DMS114 treated with DMSO at 0.1 percent for 48 hours (cell line): Measurements from ENCODE around the gene SIL1.

Experiments
- DNase-seq: peaks from one replicate; lab custom pipeline; 2025; ENCODE audit not compliant: unreplicated experiment; lab: John Stamatoyannopoulos, UW

SIL1 gene

GRCh38 chr5:138948471-138949222, 249.5 kb downstream of the SIL1 start:
- DNase-seq, result no peak

DNA sequence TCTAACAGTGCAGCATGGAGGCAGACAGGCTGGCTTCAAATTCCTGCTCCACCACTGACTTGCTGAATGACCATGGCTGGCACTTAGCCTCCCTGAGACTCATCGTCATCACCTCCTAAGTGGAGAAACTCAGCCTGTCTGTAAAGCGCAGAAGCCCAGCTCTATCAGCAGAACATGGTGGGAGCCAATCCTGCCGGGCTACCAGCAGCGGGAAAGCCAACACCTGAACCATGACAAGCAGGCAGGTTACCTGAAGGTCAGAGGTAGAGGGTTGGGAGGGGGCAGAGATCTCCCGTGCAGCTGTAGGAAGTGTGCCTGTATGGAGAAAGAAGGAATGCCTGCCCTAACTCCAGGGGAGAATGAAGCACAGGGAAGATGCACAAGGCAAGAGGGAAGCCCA, 250.4 kb downstream of the SIL1 start:
- DNase-seq, result no peak

GRCh38 chr5:138946831-138947560, 251.2 kb downstream of the SIL1 start:
- no peak for DNase-seq

DNA sequence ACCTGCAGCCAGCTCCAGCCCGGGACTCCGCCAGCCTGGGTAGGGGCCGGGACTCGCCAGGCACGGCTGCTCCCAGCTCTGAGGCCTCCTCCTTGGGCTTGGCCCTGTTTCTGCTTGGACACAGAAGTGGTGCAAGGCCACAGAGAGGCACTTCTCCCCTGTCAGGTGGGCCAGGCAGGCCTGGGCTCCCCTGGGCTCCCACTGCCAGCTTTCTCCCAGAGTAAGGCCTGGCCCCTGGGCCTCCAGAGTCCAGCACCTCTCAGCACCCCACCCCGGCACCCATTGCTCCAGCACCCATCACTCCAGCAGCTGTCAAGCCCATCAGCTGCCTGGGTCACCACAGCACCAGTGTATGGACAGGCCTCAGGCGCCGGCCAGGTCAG, 251.9 kb downstream of the SIL1 start:
- no peak for DNase-seq

DNA sequence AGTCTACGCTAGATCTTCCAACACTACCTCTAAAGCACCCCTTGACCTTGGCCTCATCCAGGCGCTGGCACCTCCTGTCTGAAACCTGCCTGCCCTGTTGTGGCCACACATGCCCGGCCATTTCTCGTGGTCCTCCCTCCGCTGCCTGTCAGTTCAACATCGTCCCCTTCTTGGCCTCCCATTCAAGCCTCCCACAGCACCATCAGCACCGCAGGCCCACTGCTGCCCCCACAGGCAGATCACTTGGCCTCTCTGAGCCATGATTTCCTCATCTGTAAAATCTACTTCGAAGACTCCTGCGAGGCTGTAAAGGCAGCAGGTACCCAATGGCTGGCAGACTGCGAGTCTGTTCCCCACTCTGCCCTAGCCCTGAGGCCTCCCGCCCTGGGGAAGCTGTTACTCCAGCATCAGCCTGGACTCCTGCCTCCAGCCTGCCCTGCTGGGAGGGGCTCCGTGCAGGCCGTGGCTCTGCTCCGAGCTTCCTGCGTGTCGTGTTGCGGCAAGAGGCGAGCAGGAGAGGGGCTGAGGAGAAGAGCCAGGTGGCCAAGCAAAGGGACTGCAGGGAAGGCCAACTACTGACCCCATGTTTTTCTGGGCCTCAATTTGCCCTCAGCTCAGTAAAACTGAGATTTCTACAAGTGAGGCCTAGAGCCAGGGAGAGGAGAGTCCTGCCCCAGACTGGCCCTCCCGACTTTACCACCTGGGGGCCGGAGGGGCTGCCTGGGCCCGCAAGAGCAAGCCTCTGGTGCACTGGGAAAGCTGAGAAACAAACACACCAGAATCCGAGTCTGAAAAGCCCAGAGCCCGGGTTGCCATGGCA, 252.5 kb downstream of the SIL1 start:
- DNase-seq, result no peak

DNA sequence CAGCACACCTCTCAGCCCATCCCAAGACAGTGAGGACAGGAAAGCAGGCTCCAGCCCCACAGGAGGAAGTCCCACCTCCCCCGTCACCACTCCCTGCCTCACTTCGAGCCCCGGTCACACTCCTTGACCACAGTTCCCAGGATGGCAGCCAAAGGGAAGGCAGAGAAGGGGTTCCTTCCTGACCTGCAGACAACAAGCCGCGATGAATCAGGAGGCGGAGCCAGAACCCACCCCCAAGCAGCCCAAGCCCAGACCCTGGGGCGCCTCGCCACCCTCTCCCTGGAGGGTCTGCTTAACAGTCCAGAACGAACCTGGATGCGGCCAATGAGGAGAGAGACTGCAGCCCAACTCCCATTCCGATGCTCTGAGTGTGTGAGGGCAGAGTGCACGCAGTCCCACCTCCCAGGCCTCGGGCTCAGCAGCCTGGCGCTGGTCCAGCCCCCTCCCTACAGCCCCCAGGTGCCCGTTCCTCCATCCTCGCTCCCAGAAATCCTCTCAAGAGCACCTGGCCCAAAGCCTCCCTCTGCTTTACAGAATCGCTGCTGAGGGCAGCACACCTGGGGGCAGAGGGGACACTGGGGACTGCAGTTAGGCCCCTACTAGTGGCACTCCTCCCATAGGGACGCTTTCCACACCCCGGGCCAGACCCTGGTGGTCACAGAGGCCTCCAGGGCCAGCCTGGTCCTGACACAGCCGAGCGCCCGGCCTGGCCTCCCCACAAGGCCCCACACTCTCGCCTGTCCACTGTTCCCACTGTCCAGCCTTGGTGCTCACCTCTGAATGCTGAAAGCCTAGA, 253.4 kb downstream of the SIL1 start:
- DNase-seq, result no peak

DNA sequence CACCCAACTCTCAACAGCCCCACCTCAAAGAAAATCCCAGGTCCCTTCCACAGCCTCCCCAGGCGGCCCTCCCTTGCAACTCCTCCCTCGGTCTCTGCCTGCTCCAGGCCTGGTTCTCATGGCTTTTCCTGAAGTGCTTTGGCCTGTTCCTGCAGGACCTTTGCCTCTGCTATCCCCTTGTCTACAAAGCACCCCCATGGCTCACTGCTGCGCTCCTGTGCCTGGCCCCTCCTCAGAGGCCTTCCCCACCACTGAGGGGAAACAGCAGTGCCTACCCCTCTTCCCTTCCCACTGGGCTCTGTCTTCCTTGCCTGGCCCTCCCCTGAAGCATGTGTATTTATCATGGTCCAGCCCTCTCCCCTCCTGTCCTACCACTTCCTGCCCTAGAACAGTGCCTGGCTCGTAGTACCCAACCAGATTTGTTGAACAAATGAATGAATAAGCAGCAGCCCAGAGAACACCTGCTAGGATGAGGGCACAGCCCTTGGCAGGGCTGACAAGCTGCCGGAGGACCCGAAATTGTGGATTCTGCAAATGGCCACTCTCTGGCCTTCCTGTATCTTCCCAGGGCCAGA, 254.5 kb downstream of the SIL1 start:
- DNase-seq, result no peak

- no peak for DNase-seq
Observed at GRCh38 chr5:138942861-138943260, 255.3 kb downstream of the SIL1 start.

GRCh38 chr5:138942066-138942465, 256.1 kb downstream of the SIL1 start:
- no peak for DNase-seq

DNA sequence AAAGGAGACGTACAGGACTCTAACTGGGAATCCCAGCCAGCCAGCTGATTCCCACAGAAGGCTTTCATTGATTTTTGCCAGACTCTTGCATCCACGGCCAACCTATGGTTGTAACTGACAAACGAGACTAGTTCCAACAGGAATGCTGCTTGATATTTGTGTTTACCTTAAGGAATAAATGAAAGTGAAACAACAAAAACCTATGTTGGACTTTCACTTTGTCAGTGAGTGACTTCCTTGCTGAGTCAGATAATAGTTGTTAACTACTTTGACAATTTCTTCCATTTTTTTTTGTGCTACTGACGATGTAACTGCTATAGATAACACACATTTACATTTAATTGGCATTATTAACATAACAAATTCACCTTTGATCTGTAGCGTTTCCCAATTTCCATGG, 259.6 kb downstream of the SIL1 start:
- no peak for DNase-seq

GRCh38 chr5:138937392-138938387, 260.5 kb downstream of the SIL1 start:
- no peak for DNase-seq

- DNase-seq, result no peak
Observed at GRCh38 chr5:138936968-138937345, 261.2 kb downstream of the SIL1 start.

DNA sequence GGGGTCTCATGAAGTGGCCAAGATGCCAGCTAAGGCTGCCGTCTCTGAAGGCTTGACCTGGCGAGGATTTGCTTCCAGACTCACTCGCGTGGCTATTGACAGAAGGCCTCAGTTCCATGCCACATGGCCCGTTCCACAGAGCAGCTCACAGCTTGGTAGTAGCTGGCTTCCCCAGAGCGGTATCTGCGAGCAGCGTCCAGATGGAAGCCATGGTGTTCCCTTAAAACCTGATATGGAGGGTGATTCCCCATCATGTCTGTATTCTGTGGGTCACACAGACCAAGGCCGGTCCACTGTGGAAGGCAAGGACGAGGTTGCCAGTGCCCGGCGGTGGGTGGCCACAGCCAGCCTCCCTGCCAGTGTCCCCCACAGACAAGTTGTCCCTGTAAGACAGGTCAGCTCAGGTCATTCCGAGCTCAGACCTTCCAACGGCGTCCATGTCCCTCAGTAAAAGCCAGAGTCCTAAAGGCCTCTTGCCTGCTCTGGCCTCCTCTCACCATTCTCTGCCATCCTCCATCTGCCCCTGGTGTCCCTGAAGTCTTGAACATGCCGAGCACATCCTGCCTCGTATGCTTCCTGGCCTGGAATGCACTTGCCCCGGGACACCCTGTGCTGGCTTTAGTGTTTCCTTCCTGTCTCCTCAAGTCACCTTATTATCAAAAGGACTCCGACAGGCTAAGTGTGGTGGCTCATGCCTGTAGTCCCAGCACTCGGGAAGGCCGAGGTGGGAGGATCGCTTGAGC, 261.8 kb downstream of the SIL1 start:
- no peak for DNase-seq

DNA sequence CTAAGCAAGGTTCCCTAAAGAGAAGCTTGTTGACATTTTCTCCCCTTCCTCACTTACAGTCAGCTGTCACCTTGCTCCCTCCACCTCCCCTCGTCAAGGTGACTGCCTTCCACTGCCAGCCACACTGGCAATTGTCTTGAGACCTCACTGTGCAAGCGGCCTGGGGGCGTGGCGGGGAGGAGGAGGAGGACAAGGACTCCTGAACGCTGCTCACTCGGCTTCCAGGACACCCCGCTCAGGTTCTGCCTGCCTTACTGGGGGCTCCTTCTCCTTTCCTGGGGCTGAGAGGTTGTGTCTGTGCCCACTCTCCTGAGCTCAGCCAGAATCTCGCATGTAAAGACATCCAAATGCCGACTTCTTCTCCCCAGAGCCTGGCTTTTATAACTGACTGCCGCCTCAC, 262.7 kb downstream of the SIL1 start:
- DNase-seq, result no peak

DNA sequence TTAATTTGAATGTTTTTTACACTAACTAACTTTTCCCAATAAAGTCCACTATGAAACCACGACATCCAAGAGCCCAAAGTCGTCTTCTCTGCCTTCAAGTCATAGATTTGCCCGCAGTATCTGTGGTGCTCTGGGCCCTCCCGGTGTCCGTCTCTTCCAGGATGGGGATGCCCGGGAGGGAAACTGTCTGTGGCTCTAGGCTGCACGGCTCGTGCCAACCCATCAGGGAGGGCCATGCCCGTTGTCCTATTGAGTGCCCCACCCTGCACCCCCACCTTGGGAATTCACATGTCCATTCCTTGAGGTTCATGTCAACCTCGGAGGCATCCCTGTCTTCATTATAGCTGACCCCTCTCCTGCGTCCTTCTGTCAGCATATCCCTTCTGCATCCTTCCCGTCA, 263.2 kb downstream of the SIL1 start:
- DNase-seq, result no peak

- no peak for DNase-seq
Observed at GRCh38 chr5:138933522-138934290, 264.5 kb downstream of the SIL1 start.

DNA sequence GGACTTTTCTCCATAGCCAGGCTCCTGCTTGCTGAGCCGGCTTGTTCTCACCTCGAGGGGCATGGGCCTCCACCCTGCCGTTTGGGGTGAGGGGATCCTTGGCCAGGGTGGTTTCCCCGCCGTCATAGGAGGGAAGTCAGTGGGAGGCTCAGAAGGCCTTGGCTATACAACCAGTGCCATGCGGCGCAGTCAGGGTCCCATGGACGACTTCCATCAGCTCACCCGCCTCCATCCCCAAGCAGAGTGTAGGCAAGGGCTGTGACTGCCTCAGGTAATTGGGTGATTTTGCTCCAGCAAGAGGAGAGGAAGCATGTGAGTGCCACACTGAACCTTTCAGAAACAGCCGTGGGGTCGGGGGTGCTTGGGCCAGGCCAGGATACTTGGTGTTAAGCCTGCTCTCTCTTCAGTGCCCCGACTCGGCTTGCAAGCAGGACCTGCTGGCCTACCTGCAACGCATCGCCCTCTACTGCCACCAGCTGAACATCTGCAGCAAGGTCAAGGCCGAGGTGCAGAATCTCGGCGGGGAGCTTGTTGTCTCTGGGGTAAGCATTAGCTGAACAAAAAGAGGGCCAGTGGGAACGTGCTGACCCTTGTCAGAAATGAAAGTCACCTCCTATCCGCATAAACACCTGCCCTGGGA, 265.9 kb downstream of the SIL1 start:
- no peak for DNase-seq
